ENCODE data around the gene PIK3R5.
"Not testable (repeated sequence)": the region's sequence is repeated elsewhere in the genome, so short reads cannot be mapped to it uniquely, and the experiment has no call there.

The PIK3R5 gene

DNA sequence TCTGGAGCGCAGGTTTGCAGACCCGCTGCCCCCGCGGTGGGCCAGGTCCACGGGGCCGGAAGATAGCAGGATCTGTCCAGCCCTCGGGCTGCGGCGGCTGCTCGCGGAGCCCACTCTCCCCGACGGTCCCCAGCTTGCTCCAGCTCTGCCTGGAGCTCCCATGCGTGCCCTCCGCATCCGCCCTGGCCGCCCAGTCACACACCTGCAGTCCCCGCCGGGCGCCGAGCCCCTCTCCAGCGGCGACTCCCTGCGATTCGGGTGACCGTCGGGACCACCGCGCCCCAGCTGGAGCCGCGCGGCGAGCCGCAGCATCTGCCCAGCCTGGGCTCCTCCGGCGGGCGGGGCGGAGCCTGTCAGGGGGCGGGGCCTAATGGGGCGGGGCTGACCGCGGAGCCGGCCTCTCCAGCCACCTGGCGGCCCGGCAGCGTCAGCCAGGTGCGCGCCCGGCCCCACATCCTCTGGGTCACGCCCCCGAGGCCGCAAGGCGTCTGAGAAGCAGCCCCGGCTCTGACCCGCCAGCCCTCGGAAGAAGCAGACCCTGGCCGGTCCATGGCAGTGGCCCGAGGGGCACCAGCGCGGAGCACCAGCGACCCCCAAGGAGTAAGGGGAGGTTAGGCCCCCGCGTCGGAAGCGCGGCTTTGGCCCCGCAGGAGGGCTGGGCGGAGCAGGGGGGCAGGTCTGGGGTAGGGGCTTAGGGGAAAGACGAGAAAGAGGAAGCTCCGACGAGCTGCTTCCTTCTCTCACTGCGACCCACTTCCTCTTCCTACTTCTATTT, at the start of gene PIK3R5:
TSS of gene PIK3R5 (minus strand) at position 314 of the 775 bp plus-strand sequence. CDS start 54,213 bp downstream, outside the sequence.
- no peak for DNase-seq (ENCODE audit: low spot score)

- no peak for DNase-seq (ENCODE audit: low spot score)
These were observed 45.5 kb upstream of the PIK3R5 start for GRCh38 chr17:9011001-9011400.

- DNase-seq (ENCODE audit: low spot score) = no peak
These were observed 44.2 kb upstream of the PIK3R5 start for GRCh38 chr17:9009737-9010136.

- no peak for DNase-seq (ENCODE audit: low spot score)
These were observed 43.6 kb upstream of the PIK3R5 start for GRCh38 chr17:9009096-9009495.

- DNase-seq (ENCODE audit: low spot score) = no peak
These were observed 41.7 kb upstream of the PIK3R5 start for GRCh38 chr17:9007052-9007714.

DNA sequence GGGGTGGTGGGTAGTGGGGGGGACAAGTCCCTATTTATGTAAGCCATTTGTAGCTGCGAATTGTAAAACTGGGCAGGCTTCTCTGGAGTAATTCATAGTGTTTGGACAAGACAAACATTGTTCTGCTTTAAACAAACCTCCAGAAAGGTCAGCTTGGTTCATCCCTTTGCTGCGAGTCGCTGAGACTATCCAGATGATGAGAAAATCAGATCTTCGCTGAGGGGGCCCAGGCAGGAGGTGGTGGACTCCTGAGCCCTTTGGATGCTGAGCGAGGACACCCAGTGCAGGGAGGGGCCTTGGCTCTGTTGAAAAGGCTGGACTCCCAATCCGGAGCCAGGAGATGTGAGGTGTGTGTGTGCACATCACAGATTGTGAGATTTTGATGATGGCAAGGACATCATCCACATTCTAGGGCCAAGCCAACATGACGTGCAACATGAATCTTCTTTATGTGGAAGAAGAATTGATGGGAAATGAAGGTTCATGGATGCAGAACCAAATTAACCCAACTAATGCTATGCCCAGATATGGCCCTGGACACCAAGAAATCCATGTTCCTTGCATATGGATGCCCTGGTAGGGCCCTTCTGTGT, 40.8 kb upstream of the PIK3R5 start:
- no peak for DNase-seq (ENCODE audit: low spot score)

DNA sequence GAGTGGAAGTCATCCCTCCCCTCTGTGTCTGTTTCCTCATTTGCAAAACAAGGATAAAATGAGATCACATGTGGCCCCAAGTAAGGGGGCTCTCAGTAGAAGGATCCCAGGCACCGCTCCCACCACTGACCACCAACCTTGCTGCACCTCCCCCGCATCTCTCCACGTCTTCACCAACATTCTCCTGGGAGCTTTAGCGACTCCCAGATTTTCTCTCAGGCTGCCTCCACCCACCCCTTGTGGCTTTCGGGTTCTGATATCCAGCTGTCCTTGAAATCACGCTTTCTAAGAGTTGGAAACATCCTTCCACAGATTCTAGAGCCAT, 39.4 kb upstream of the PIK3R5 start:
- no peak for DNase-seq (ENCODE audit: low spot score)

DNA sequence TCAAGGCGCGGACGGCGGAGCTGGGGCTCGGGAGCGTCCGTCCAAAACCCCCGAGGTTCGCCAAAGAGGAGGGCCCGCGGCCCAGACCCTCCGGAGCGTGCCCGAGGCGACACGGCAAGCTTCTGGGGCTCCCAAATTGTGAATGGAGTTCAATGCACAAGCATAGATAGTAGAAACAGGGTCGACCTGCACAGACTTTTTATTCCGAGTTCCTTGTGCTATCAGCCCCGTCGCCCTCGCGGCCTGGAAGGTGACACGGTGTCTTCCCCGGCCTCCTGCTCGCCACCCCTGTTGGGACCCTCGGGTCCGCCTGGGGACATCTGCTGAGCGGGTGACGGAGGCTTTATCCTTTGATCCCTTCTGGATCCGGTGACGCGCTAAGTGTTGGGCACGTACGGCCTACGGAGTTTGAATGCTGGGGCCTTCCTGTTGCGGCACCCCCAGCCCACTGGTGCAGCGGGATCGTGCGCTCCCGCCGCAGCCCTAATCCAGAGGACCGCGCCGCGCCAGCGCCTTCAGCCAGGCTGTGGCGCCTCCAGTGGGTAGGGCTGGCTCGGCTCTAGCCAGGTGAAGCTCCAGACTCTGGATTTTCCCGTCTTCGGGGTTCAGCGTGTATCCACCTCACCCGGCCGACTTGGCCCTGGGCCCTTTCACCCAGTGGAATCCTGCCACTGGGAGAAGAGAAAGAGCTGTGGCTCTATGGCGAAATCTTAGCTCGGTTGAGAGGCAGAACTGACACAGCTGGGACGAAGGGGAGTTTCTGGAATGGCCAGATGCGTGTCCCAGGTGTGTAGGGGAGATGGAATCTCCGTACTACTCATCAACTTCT, 38.8 kb upstream of the PIK3R5 start:
- no peak for DNase-seq (ENCODE audit: low spot score)

DNA sequence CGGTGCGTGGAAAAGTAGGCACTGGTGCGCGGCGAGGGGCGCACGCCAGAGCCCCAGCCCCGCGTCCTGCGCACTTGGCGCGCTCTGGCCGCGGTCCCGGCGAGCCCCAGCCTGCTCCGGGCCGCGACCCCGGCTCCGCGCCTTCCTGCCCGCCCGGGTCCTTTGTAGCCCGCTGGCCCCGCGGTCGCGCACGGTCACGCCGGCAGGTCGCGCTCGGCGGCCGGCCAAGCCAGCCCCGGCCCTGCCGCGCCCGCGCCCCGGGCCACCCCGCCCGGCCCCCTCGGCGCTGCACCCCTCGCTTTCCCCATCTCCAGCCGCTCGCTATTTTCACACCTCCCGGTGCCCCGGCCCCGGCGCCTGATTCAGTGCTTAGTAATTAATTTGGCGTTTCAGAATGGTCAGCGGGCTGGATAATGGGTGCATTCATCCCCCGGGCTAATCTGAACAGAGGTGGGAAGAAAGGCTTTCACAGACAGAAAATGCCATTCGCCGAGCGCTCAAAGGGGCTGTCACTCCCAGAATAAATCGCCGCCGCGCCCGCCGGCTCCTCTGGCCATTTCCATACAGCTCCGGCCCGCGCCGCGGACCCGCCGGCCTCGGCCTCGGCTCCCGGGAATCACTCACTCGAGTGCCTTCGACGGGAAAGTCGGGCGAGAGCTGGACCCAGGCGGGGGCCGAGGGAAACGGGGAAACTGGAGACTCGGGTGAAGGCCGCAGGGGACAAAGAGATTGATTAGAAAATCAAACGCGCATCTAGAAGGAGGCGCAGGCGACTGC, 38.0 kb upstream of the PIK3R5 start:
- DNase-seq (ENCODE audit: low spot score) = no peak

DNA sequence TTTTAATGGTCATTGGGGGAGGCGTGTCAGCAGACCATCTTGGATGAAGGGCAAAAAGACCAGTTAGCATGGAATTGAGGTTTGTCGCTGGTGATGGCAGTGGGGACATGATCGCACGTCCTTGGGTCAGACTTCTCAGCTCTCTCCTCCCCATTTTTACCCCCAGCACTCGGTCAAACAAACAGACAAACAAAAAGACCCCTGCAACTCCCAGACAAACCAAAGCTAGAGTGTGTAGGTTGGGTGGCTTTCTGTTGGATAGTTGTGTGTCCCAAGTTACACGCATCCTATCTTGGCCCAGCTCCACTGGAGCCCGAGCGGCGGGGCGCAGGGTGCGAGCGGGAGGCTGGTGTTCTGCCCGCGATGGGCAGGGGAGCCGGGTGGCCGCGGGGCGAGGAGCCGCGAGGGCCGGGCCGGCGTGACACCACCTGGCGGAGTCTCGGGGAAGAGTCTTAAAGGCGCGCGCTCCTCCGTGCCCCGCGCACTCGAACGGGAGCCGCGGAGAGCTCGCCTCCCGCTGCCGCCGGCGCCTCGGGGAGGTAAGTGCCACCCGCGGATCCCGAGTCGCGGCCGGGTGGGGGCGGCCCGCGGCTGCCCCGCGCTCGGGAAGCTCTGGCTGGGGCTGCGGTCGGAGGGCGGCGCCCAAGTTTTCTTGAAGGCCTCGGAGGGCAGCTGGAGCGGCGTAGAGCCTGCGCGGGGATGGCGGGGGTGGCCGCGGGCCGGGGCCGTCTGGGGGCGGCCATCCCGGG, 37.3 kb upstream of the PIK3R5 start:
- no peak for DNase-seq (ENCODE audit: low spot score)

DNA sequence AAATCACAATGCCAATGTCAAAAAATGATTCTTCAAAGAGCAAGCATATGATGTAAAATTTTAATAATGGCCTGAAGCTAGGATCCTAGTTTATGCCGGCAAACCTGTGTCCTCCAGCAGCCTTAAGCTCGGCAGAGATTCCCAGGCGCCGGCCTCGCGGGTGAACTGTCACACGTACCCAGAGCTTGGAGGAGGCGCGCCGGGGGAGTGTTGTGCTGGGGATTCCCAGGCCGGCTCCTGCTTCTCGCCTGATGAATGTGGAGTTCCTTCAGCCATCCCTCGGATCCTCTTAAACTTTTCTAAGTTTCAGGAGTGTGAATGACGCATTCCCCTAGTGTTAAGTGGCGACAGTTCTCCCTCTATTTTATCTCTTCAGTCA, 36.7 kb upstream of the PIK3R5 start:
- no peak for DNase-seq (ENCODE audit: low spot score)

- DNase-seq (ENCODE audit: low spot score) = no peak
These were observed 36.1 kb upstream of the PIK3R5 start for GRCh38 chr17:9001559-9001958.

DNA sequence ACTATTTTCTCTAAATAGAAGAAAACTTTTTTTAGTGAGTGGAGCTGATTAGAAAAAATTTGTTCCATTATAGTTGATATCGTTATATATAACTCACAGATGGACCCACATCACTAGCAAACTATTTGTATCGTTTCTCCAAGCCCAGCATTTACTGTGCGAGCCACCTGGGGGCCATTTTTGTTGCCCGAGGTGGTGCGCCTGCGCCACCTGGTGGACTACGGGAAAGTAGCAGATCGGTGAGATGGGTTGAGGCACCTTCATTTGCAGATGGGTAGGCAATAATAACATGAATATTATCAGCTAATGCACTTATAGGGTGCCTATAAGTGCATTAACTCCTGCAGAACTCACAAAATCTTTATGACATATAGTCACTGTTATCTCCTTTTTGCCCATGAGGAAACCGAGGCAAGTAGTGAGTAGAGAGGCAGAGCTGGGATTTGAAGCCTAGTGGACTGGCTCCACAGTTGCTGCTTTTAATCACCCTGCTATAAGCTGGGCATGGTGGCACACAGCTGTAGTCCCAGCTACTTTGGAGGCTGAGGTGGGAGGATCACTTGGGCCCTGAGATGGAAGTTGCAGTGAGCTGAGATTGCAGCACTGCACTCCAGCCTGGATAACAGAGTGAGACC, 32.6 kb upstream of the PIK3R5 start:
- DNase-seq (ENCODE audit: low spot score) = peak; percentile 36

DNA sequence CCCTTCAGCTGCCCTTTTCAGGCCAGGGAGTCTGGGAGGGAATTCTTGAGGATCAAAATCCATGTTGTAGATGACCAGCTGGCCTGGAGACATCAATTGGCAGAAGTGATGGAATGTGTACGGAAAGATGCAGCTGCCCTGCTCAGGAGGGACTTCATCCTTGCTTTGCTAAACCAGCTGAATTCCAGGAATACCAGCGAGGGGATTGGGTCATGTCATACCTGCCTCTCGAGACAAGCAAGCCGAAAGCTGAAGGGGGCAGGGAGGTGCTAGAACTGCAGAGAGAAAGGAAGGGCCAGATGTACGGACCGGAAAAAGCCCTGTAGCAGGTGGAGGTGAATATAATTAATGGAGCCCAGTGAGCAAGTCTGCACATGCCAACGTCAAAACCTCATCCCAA, 30.2 kb upstream of the PIK3R5 start:
- no peak for DNase-seq (ENCODE audit: low spot score)

GRCh38 chr17:8994319-8994718, 28.8 kb upstream of the PIK3R5 start:
- no peak for DNase-seq (ENCODE audit: low spot score)

GRCh38 chr17:8991514-8992285, 26.2 kb upstream of the PIK3R5 start:
- peak; percentile 16 for DNase-seq (ENCODE audit: low spot score)

DNA sequence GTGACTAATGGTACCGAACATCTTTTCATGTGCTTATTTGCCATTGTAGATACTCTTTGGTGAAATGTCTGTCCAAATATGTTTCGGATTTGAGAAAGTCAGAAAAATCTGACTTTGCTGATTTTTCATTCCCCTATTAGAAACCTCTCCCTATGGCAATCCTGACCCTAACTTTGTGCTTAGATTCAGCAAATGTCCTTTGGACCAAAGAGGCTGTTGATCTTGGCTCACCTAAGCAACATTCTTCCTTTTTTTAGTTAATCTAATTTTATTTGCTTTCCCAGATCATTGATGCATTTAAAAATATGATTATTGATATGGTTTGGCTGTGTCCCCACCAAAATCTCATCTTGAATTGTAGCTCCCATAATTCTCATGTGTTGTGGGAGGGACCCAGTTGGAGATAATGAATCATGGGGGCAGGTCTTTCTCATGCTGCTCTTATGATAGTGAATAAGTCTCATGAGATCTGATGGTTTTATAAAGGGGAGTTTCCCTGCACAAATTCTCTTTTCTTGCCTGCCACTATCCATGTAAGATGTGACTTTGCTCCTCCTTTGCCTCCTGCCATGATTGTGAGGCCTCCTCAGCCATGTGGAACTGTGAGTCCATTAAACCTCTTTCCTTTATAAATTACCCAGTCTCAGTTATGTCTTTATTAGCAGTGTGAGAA, 22.9 kb upstream of the PIK3R5 start:
- DNase-seq (ENCODE audit: low spot score) = not testable (repeated sequence)

GRCh38 chr17:8986295-8986694, 20.8 kb upstream of the PIK3R5 start:
- DNase-seq (ENCODE audit: low spot score) = no peak

GRCh38 chr17:8985054-8985701, 19.7 kb upstream of the PIK3R5 start:
- DNase-seq (ENCODE audit: low spot score) = no peak

Measured in hematopoietic multipotent progenitor cell treated with erythropoietin and hydrocortisone succinate and interleukin-3 and kit ligand, for 17 days (in vitro differentiated cells).